H1 (cell line): ENCODE results near the gene MICALL2. TPM values are rescaled to one million over a fixed set of nuclear protein-coding genes. Genes with fewer than 3 reads are reported as not detected.

Experiments used
- CTCF ChIA-PET: fragments of 300-600 bp; sonication (Branson Sonifier 250); formaldehyde crosslinking; loops from one replicate; lab custom pipeline; 2021; ENCODE audit not compliant: partially characterized antibody; lab: Charles Lee
- POLR2A ChIA-PET: fragments of 300-600 bp; sonication (Branson Sonifier 250); formaldehyde crosslinking; loops from one replicate; lab custom pipeline; 2021; ENCODE audit warnings: inconsistent platforms; ENCODE audit not compliant: partially characterized antibody; lab: Charles Lee
- DNase-seq, 2 experiments: peaks; one replicate each; pipeline versions ENCODE4 v3.0.0 to v3.0.0-alpha.2; 2010 to 2022; ENCODE audit warnings: low spot score in 2 of 2, low read depth in 1 of 2, mixed read lengths in 1 of 2
- FAIRE-seq: peaks from 2 replicates; lab custom pipeline; 2011; peaks lifted over from hg19 to GRCh38; lab: Jason Lieb, UNC
- H2AFZ ChIP-seq: 2 replicates; pipeline ENCODE4 v1.8.1; 2012; ENCODE audit warnings: low read length, inconsistent platforms
- H2AK5ac ChIP-seq: 2 replicates; pipeline ENCODE4 v1.6.1; 2013; ENCODE audit warnings: low read depth, low read length
- H2BK120ac ChIP-seq: replicated peaks from 2 replicates; pipeline ENCODE3; 2013; ENCODE audit warnings: low read depth, low read length, inconsistent platforms
- H2BK12ac ChIP-seq: 2 replicates; pipeline ENCODE4 v1.6.1; 2013; ENCODE audit warnings: low read depth, low read length
- H2BK15ac ChIP-seq: 2 replicates; pipeline ENCODE4 v1.6.1; 2013; ENCODE audit warnings: low read length
- H2BK20ac ChIP-seq: 2 replicates; pipeline ENCODE4 v1.6.1; 2013; ENCODE audit warnings: low read length
- H2BK5ac ChIP-seq: 2 replicates; pipeline ENCODE4 v1.6.1; 2013; ENCODE audit warnings: low read depth, low read length
- H3K14ac ChIP-seq: 2 replicates; pipeline ENCODE4 v1.6.1; 2013; ENCODE audit warnings: inconsistent platforms; ENCODE audit not compliant: insufficient read length
- H3K18ac ChIP-seq: 2 replicates; pipeline ENCODE4 v1.6.1; 2013; ENCODE audit warnings: low read length; ENCODE audit errors: extremely low read depth
- H3K23ac ChIP-seq: 2 replicates; pipeline ENCODE4 v1.6.1; 2013; ENCODE audit warnings: inconsistent platforms; ENCODE audit not compliant: insufficient read length
- H3K23me2 ChIP-seq: 2 replicates; pipeline ENCODE4 v1.6.1; 2013; ENCODE audit warnings: low read depth, low read length
- H3K27ac ChIP-seq: 2 replicates; pipeline ENCODE4 v1.6.1; 2011; ENCODE audit warnings: low read depth, low read length, inconsistent platforms
- H3K27me3 ChIP-seq, 4 experiments: replicated peaks in 1 of 4; 1 replicate in 1 of 4; 2 replicates in 3 of 4; pipeline versions ENCODE4 v1.6.1 to v1.8.1; 2011 to 2013; ENCODE audit warnings: low read length in 3 of 4, mild to moderate bottlenecking in 3 of 4, inconsistent platforms in 2 of 4, mixed read lengths in 2 of 4, moderate library complexity in 1 of 4; ENCODE audit not compliant: control insufficient read depth in 3 of 4, insufficient read depth in 3 of 4; ENCODE audit errors: extremely low read depth in 1 of 4
- H3K36me3 ChIP-seq, 4 experiments: 2 replicates each; pipeline versions ENCODE4 v1.6.1 to v1.8.1; 2011 to 2013; ENCODE audit warnings: mild to moderate bottlenecking in 4 of 4, low read length in 3 of 4, moderate library complexity in 2 of 4, control low read depth in 1 of 4, inconsistent platforms in 1 of 4; ENCODE audit not compliant: insufficient read depth in 4 of 4, control insufficient read depth in 2 of 4
- H3K4ac ChIP-seq: replicated peaks from 2 replicates; pipeline ENCODE3; 2013; ENCODE audit warnings: low read length, low read depth, mixed read lengths, inconsistent platforms; ENCODE audit not compliant: insufficient read length
- H3K4me1 ChIP-seq, 4 experiments: replicated peaks in 1 of 4; 1 replicate in 1 of 4; 2 replicates in 3 of 4; pipeline versions ENCODE4 v1.6.1 to v1.8.1; 2011 to 2013; ENCODE audit warnings: low read length in 3 of 4, inconsistent platforms in 2 of 4, mixed read lengths in 1 of 4; ENCODE audit not compliant: insufficient read depth in 4 of 4, control insufficient read depth in 3 of 4
- H3K4me2 ChIP-seq, 2 experiments: 2 replicates each; pipeline versions ENCODE4 v1.6.1 to v1.8.1; 2011 to 2013; ENCODE audit warnings: low read depth in 2 of 2, low read length in 2 of 2, control low read depth in 1 of 2, inconsistent platforms in 1 of 2, mild to moderate bottlenecking in 1 of 2; ENCODE audit not compliant: insufficient read depth in 1 of 2
- H3K4me3 ChIP-seq, 4 experiments: fragments of 200-600, 300-600 bp in 1 of 4; sonication (generic), shearing (Covaris generic), sonication (Bioruptor Twin) in 1 of 4; 2 replicates each; pipeline versions ENCODE4 v1.5.1 to v1.8.1; 2011 to 2016; ENCODE audit warnings: low read length in 4 of 4, low read depth in 3 of 4, control low read depth in 2 of 4, inconsistent platforms in 2 of 4, mild to moderate bottlenecking in 2 of 4, mixed read lengths in 1 of 4, moderate library complexity in 1 of 4; ENCODE audit not compliant: insufficient read depth in 2 of 4; ENCODE audit errors: extremely low read depth in 1 of 4
- H3K56ac ChIP-seq: replicated peaks from 2 replicates; pipeline ENCODE3; 2013; ENCODE audit warnings: low read depth, mild to moderate bottlenecking, mixed read lengths, low read length, inconsistent platforms; ENCODE audit not compliant: insufficient read length
- H3K79me1 ChIP-seq: 2 replicates; pipeline ENCODE4 v1.6.1; 2013; ENCODE audit warnings: low read depth, low read length, control low read depth
- H3K79me2 ChIP-seq, 2 experiments: 2 replicates each; pipeline versions ENCODE4 v1.6.1 to v1.8.1; 2012 to 2013; ENCODE audit warnings: low read length in 2 of 2, mild to moderate bottlenecking in 2 of 2, inconsistent platforms in 1 of 2; ENCODE audit not compliant: insufficient read depth in 2 of 2, control insufficient read depth in 1 of 2
- H3K9ac ChIP-seq, 4 experiments: replicated peaks in 1 of 4; 1 replicate in 1 of 4; 2 replicates in 3 of 4; pipeline versions ENCODE4 v1.6.1 to v1.8.1; 2011 to 2013; ENCODE audit warnings: low read depth in 3 of 4, low read length in 3 of 4, control low read depth in 2 of 4, mild to moderate bottlenecking in 2 of 4, moderate library complexity in 2 of 4, inconsistent platforms in 1 of 4; ENCODE audit errors: extremely low read depth in 1 of 4
- H3K9me3 ChIP-seq, 2 experiments: 2 replicates each; pipeline versions ENCODE4 v1.6.1 to v1.8.1; 2012 to 2013; ENCODE audit warnings: mild to moderate bottlenecking in 2 of 2, moderate library complexity in 2 of 2, control low read depth in 1 of 2, inconsistent platforms in 1 of 2, low read depth in 1 of 2, low read length in 1 of 2, mixed read lengths in 1 of 2; ENCODE audit not compliant: insufficient read depth in 2 of 2
- H4K20me1 ChIP-seq, 2 experiments: replicated peaks in 1 of 2; 2 replicates each; pipeline versions ENCODE3 to v1.8.1; 2011 to 2013; ENCODE audit warnings: inconsistent platforms in 2 of 2, low read length in 2 of 2, mild to moderate bottlenecking in 1 of 2; ENCODE audit not compliant: insufficient read depth in 2 of 2, control insufficient read depth in 1 of 2
- H4K5ac ChIP-seq: 2 replicates; pipeline ENCODE4 v1.6.1; 2013; ENCODE audit warnings: low read length, low read depth, mixed read lengths, inconsistent platforms; ENCODE audit not compliant: insufficient read length
- H4K8ac ChIP-seq: 2 replicates; pipeline ENCODE4 v1.8.0; 2013; ENCODE audit warnings: mild to moderate bottlenecking, moderate library complexity, low read length, inconsistent platforms; ENCODE audit not compliant: insufficient read depth; ENCODE audit errors: extremely low read depth
- H4K91ac ChIP-seq: replicated peaks from 2 replicates; pipeline ENCODE3; 2013; ENCODE audit warnings: low read length, mixed read lengths, inconsistent platforms; ENCODE audit not compliant: insufficient read length
- BRCA1 ChIP-seq: IDR thresholded peaks from 2 replicates; pipeline ENCODE4 v1.6.1; 2012; ENCODE audit warnings: low read depth, low read length, improper control_type of control experiment
- WGBS, 2 experiments: shearing (Covaris generic) in 1 of 2; methylation state at CpG; one replicate each; pipeline versions ENCODE4 v1.1.6 to v1.1.7; 2013 to 2015; ENCODE audit warnings: low lambda C conversion rate in 2 of 2, mixed read lengths in 2 of 2, inconsistent platforms in 1 of 2, low coverage in 1 of 2, missing lambda C conversion rate in 1 of 2; ENCODE audit not compliant: insufficient replicate concordance in 2 of 2, insufficient coverage in 1 of 2, insufficient read length in 1 of 2; ENCODE audit errors: extremely low coverage in 1 of 2, missing lambda C conversion rate in 1 of 2; 5-methylcytosine and 5-hydroxymethylcytosine counted together
- polyA plus RNA-seq, 7 experiments: library from polyadenylated mRNA; depleted of rRNA in 3 of 7; stranded (reverse) in 5 of 7; unstranded in 2 of 7; fragments of >200 nt in 5 of 7; fragments of 200-250 nt in 2 of 7; gene quantifications; 1 replicate in 5 of 7; 2 replicates in 1 of 7; 4 replicates in 1 of 7; pipeline versions ENCODE4 v1.2.1 to v1.2.3, GENCODE V29; 2011 to 2013; ENCODE audit warnings: missing spikeins in 2 of 7, mixed read lengths in 2 of 7
- total RNA-seq: library from RNA; stranded (reverse); fragmentation: NEBNext Ultra II Directional; extraction: Animal tissue kit (Norgen Biotek cat#: 25700); gene quantifications from 2 replicates; pipeline ENCODE4 v1.2.1, GENCODE V29; 2021

The MICALL2 gene
- total and polyA plus RNA-seq, 2 of the 8 experiments (the other 6 are each of a cell fraction or from before 2014, with no cell fraction given) = 5.3 to 8.5 TPM

GRCh38 chr7:1449501-1449900, 9.8 kb downstream of the MICALL2 start:
- Histone ChIP-seq H3K23me2 (no peaks in the 10 kb centered on the region), H3K27ac (no peak overlapping the region), H3K4me3 (no peak overlapping the region), H3K4me1 (no peaks in the 10 kb centered on the region; a peak in 1 of 7 replicates), H3K4ac (no peak overlapping the region), H4K20me1 (no peaks in the 10 kb centered on the region), H2AK5ac (no peak overlapping the region), H2BK120ac (no peak overlapping the region), H3K14ac (no peak overlapping the region), H3K23ac (no peak overlapping the region), H2BK12ac (no peak overlapping the region), H3K27me3 (no peaks in the 10 kb centered on the region), H4K91ac (no peak overlapping the region), H3K18ac (no peak overlapping the region; the same call in 1 of the 2 replicates), H2BK5ac (no peak overlapping the region), H3K79me2 (no peaks in the 10 kb centered on the region), H3K79me1 (no peaks in the 10 kb centered on the region), H3K36me3 (no peaks in the 10 kb centered on the region), H2BK20ac (no peak overlapping the region), H4K8ac (no peak overlapping the region), H3K9ac (no peak overlapping the region), H2BK15ac (no peak overlapping the region), H3K56ac (no peak overlapping the region), H3K9me3 (no peaks in the 10 kb centered on the region), H4K5ac (no peak overlapping the region), H3K4me2 (no peak overlapping the region), H2AFZ (no peak overlapping the region)
- DNase-seq (no peak), FAIRE-seq (no peak)
- ChIA-PET POLR2A (no interaction called here), CTCF (interaction anchor here (1.1 to 6.7 kb wide), 8 partner anchors 8 to 255 kb away, joined by 3 to 35 read pairs (median 4); no protein-coding TSS in a partner anchor)
- WGBS, 2 experiments = 95% methylated on average over 13 of the region's 13 CpGs; no CpG with 5 or more reads in 1 of the 2 experiments
- TF ChIP-seq BRCA1 = no peak
